ENCODE measurements around the gene ARHGAP30.
"Not testable (repeated sequence)": the region's sequence is repeated elsewhere in the genome, so short reads cannot be mapped to it uniquely, and the experiment has no call there.

The ARHGAP30 gene

DNA sequence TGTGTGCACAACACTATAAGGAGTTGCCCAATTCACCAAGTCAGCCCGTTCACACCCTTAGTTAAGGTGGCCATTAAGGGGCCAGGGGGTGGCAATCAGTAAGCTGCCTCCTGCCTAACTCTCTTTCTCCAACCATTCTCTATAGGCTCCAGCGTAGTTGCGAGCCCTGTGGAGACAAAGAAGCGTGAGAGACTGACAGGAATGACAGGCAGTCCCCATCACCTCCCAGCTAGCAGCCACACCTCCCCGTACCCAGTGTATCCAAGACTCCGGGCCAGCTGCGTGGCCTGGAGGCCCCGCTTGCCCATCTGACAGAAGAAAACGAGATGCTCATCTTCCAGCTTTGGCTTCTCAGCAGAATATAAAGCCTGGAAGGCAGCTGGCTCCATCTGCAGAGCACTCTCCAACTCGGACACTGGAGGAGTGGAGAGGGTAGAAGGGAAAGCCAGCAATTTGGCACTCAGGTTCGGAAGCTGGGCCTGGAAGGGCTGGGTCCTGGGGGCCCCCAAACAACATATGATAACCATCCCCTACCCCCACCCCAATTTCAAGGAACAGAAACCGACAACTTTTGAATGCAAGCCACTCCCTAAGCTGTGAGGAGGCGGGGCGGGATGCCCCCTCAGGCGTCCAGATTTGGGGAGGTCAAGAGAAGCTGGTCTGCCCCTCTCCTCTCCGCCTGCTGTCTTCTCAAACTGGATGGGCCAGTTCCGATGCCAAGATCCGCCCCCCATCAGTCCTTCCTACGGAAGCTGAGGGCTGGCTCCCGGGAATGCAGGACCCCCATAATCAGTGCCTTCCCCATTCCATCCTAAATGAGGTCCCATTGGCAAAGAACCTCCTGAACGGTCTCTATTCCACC, 31.8 kb downstream of the ARHGAP30 start:
- no peak for DNase-seq

DNA sequence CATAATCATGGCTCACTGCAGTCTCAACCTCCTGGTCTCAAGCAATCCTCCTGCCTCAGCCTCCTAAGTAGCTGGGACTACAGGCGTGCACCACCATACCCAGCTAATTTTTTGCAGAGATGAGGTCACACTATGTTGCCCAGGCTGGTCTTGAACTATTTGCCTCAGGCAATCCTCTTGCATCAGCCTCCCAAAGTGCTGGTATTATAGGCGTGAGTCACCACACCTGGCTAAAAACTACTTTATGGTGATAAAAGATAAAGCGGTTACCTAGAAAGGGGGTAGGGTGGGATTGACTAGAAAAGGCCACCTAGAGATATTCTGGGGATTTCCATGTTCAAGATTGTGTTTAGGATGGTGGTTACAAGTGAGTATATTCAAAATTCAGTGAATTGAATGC, 35.9 kb downstream of the ARHGAP30 start:
- DNase-seq, result no peak

DNA sequence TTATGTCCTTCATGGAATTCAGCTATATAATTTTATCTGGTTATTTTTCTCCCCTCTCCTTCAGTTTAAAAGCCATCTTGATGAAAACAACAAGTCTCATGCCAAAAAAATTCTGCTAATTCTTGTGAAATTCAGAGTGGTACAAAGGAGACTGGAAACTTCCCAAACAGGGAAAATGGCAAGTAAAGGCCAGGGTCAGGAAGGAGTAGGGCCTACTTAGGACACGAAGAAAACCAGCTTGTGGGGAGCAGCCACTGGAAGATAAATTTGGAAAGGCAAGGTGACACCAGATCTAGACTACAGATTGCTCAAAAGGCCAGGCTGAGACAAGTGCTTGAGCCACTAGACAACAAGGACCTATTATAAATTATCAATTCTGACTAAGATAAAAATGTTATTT, 37.3 kb downstream of the ARHGAP30 start:
- DNase-seq, result no peak

DNA sequence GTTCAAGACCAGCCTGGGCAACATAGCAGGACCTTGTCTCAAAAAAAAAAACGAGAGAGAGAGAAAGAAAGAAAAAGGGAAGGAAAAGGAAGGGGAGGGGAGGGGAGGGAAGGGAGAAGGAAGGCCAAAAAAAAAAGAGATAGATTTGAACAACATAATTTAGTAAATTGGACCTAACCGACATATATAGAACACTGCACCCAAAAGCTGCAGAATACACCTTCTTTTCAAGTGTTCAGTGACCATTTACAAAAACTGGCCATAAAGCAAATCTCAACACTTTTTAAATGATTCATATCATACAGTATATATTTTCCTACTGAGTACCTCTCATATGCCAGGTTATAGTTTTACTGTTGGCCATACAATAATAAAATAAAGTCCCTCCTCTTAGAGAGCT, 37.8 kb downstream of the ARHGAP30 start:
- DNase-seq, result no peak

DNA sequence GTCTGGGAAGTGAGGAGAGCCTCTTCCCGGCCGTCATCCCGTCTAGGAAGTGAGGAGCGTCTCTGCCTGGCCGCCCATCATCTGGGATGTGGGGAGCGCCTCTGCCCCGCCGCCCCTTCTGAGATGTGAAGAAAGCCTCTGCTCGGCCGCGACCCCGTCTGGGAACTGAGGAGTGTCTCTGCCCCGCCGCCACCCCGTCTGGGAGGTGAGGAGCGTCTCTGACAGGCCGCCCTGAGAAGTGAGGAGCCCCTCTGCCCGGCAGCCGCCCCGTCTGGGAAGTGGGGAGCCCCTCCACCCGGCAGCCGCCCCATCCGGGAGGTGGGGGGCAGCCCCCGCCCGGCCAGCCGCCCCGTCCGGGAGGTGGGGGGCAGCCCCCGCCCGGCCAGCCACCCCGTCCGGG, 40.2 kb downstream of the ARHGAP30 start:
- not testable (repeated sequence) for DNase-seq

DNA sequence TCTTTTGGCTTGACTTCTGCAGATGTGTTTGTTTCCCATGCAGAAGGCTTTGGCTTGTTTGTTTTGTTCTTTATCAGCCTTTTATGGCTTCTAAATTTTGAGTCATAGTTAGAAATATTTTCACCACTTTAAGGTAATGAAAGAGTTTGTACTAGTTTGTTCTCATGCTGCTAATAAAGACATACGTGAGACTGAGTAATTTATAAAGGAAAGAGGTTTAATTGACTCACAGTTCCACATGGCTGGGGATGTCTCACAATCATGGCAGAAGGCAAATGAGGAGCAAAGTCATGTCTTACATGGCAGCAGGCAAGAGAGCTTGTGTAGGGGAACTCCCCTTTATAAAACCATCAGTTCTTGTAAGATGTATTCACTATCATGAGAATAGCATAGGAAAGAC, 42.7 kb downstream of the ARHGAP30 start:
- DNase-seq, result not testable (repeated sequence)

DNA sequence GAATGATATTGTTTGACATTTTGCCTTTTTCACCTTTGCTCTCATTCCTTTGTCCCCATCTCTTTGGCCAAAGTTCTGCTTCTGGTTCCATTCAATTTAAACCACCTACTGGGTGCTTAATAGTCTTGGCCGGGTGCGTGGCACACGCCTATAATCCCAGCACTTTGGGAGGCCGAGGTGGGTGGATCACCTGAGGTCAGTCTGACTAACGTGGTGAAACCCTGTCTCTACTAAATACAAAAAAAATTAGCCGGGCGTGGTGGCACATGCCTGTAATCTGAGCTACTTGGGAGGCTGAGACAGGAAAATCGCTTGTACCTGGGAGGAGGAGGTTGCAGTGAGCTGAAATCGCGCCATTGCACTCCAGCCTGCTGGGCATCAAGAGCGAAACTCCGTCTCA, 47.3 kb downstream of the ARHGAP30 start:
- not testable (repeated sequence) for DNase-seq

DNA sequence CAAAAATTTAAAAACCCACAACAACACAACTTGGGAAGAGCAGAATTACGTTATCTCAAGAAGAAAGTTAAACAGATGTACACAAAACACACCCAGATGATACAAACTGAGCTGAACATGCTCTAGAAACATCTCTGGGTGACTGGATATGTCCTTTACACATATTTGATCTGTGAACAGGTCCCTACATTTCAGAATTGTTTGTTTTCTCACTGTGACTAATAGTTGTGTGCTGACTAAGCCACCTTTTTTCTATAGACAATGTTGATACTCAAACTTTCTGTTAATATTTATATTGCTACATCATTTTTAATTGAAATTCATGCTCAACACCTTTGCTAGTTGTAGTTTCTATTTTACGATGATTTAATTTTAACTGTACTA, 47.7 kb downstream of the ARHGAP30 start:
- no peak for DNase-seq

DNA sequence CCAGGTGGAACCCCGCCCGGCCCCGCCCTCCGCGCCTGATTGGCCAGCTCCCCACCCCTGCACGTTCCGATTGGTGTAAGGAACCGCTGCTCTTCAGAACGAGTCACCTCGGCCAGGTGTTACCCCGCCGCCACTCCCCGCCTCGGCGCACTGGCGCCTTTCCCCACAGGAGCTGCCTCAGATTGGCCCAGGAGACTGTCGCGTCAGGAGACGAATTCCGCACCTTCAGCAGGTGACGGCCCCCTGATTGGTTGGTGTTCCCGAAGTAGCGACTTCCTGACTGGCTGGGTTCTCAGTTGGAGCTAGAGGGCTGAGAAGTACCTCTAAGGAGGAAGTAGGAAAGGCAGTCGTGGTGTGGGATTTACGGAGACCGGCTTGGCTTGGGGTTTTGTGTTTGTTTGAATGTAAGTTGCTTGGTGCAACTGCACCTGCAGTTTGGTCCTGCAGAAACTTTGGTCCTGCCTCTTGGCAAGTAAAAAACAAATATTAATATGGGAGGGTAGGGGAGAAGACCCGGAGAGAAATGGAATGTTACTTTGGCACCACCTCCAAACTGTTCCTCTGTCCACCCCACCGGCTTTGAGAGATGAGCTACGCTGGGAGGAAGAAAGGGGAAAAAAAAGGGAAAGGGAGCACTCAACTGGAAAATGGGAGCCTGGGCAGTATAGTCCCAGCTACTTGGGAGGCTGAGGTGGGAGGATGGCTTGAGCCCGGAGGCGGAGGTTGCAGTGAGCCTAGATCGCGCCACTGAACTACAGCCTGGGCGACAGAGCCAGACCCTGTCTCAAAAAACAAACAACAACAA, 48.3 kb downstream of the ARHGAP30 start:
- DNase-seq, result peak; percentile 84

DNA sequence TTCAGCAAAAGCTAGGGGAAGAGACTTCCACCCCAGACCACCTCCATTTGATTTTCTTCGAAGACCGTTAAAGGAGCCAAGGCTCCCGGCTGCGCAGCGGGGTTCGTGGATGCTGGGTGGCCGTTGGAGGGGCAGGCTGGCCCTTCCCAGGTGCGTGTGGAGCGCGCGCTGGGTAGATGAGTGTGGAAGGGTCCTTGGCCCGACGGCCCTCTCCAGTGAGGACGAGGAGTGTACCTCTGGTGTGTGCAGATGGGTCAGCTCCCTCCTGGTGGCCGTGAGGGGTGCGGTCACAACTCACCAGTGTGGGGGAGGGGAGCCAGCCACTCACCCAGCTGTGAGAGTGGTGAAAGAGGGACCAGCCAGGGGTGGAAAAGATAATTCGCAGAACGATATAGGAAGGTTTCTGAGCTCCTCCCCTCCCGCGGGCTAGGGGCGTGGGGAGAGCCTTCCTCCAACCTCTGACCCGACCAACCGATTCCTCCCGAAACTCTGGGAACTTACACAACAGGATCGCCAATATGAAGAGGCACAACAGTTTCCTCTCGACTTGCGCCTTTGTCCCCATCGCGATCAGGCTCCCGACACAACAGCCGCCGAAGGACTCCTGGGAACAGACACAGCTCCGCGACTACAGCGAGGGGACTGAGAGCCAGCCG, 49.1 kb downstream of the ARHGAP30 start, which contains the start of gene F11R:
TSS of gene F11R (minus strand) at position 644 of the 656 bp plus-strand sequence. CDS start at position 565, 79 bp downstream.
- DNase-seq, result peak; percentile 49 to 66

DNA sequence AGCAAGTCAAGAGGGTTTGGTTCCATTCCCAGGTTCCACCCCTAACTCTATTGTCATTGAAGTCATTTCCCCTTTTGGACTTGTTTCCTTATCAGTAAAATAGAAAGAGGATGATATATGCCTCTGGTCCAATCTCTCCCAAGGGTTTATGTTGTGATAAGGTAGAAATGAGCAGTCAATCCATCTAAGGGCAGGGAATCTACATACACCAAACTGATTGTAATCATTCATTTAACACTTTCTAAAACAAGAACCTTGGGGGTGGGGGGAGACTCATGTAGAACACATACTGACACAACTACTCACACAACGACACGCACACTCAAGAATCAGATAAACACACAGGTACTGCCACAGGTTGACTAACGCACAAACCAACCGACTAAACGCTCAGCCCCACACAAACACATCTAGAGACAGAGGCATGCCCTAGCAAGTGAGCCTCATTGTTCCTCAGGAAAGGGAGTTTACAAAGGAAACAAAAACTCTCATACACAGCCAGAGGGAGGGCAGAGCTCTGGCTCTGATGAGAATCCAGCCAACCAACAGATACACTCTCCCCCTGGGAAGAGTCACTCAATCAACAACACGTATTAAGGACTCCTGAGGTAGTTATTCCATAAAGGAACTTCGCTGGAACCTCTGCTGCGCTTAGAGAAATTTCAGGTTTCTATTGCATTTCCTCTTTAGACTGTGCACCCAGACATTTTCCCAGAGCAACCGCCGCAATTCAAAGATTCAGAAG, 49.8 kb downstream of the ARHGAP30 start:
- no peak for DNase-seq

DNA sequence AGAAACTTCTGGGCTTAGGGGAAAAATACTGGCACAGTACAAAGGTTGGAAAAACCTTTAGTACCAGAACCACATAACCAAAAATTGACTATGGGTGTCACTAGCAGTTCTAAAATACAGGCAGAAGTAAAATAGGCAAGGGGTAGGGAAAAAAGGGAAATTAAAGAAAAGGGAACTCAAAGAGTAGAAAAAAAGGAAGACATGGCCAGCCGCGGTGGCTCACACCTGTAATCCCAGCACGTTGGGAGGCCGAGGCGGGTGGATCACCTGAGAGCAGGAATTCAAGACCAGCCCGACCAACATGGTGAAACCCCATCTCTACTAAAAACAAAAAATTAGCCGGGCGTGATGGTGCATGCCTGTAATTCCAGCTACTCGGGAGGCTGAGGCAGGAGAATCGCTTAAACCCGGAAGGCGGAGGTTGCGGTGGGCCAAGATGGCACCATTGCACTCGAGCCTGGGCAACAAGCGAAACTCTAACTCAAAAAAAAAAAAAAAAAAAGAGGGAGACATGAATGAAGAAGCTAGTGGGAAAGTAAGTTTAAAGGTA, 50.5 kb downstream of the ARHGAP30 start:
- peak; percentile 37 to 41 for DNase-seq

DNA sequence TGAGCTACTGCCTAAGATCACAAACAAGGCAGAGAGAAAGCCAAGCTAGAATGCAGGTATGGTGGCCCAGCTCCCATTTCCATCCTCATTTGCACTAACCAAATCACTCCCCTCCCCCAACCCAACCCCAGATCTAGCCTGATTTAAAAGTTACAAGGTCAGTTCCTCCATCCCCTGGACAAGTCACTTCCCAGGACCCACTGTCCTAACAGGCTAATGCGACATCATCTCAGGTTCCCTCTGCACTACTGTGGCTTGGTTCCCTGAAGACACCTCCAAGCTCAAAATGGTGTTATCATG, 51.1 kb downstream of the ARHGAP30 start:
- no peak for DNase-seq

DNA sequence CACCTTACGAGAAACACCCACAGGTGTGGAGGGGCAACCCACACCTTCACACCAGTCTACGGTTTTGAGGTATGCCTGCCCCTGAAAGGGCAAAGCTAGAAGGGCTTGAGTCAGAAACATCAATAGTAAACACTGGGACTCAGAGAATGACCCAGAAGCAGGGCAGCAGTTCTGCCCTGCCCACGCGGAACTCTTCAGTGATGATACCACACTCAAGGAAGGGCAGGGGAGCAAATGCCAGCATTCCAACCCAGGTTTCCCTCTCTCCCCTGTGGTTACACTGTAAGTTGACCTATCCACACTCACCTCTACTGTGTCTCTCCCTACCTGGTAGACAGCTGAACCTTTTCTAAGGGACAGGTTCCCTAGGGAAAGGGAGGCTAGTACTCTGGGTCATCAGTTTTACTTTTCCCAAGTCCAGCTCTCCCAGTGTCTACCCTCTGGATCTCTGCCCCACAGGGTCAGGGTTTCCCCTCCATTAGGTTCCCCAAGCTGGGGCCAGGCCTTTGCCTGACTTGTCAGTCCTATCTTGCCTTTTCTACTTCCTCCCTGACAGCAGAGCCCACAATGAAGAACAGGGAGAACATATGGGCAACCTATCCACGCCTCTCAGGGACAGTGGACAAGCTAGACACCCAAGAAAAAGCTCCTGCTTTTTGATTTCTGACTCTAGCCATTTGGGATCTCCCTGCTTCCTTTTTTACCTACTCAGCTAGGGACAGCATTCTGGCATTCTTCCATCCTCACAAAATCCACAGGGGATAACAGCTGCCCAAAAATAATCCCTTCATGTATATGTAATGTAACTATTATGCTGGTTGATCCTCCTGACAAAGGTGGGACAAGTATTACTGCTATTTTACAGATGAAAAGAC, 51.7 kb downstream of the ARHGAP30 start:
- peak in 1 of 2 experiments; percentile 9 for DNase-seq

DNA sequence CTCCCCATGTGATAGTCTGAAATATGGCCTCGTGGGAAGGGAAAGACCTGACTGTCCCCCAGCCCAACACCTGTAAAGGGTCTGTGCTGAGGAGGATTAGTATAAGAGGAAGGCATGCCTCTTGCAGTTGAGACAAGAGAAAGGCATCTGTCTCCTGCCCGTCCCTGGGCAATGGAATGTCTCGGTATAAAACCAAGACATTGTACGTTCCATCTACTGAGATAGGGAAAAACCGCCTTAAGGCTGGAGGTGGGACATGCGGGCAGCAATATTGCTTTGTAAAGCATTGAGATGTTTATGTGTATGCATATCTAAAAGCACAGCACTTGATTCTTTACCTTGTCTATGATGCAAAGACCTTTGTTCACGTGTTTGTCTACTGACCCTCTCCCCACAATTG, 52.5 kb downstream of the ARHGAP30 start:
- DNase-seq, result not testable (repeated sequence)

DNA sequence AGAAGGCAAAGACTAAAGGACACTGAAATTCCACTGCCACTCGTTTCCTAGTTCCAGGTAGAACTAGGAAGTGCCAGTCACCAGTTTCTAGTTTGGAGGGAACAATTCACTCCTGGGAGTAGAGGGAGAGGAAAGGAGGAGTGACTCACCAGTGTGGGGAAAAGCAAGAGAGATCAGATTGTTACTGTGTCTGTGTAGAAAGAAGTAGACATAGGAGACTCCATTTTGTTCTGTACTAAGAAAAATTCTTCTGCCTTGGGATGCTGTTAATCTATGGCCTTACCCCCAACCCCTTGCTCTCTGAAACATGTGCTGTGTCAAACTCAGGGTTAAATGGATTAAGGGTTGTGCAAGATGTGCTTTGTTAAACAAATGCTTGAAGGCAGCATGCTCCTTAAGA, 53.0 kb downstream of the ARHGAP30 start:
- not testable (repeated sequence) for DNase-seq

DNA sequence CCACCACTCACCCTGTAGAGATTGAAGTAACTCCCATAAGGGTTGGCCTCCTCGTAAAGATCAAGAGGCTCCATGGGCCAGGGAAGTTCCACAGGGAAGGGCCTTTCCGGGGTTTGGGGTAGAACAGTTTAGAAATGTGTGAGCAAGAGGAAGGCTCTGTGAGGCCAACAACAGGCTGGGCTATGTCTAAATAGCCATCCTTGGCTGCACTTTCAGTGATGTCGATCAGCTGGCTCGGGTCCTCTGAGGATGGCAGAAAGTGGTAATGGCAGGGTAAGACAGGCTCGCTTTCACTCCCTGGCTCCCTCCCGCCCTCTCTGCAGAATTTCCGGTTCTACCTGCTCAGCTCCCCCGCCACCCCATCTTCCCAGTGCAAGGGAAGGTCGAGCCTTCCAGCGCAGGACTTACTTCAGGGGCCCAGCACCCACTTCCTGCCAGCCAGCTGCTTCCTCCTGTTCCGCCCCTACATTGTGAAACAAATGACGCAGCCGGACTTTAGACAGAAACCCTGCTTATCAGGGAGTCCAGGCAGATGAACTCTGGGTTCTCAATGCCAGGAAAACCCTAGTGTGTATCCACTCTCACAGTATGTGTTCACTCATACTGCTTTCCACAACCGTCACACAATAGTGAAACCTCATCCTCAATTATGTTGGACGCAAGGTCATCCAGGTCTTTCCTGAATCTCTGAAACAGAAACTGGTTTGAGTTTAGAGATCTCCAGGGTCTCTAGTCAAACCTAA, 56.0 kb downstream of the ARHGAP30 start:
- DNase-seq, result peak; percentile 95 to 96

DNA sequence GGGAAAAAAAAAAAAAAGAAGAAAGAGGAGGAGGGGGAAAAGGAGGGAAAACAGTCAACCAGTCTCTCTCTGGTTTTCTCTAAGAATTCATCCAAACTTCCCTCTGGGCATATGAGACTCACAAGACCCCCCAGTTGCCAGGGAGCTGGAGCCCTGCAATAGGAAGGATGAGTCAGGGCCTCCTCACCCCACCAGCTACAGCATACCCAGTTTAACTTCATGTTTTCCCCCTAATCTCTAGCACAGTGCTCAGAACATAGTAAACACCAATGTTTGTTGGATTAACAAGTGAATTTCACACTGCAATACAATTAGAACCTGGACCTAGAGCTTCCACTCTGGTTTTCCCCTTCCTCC, 56.6 kb downstream of the ARHGAP30 start:
- peak; percentile 19 to 48 for DNase-seq

DNA sequence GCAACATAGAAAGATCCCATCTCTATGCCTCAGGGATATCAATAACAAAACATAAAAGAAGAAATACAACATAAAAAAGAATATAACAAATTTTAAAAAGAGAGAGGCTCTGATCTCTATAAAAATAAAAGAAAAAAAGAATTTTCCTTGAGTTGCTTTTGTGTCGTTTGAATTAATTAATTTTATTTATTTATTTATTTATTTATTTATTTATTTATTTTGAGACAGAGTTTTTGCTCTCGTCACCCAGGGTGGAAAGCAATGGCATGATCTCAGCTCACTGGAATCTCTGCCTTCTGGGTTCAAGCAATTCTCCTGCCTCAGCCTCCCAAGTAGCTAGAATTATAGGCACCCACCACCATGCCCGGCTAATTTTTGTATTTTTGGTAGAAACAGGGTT, 57.3 kb downstream of the ARHGAP30 start:
- DNase-seq, result no peak

DNA sequence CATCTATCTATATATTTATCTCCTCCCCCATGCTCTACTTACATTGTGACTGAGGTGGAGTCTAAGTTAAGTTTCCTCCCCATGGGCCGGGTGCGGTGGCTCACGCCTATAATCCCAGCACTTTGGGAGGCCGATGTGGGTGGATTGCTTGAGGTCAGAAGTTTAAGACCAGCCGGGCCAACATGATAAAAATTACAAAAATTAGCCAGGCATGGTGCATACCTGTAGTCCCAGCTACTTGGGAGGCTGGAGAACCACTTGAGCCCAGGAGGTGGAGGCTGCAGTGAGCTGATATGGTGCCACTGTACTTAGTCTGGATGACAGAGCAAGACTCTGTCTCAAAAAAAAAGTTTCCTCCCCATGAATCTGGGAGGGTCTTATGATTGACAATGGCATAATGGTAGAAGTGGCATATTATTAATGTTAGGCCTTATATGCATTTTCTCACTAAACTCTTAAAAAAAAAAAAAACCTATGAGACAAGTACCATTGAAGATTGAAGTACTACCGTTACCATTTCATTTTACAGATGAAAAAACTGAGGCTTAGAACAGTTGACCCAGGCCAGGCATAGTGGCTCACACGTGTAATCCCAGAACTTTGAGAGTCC, 60.0 kb downstream of the ARHGAP30 start:
- no peak for DNase-seq
